ENCODE results near the gene GLRX3. TPM values are rescaled to one million over a fixed set of nuclear protein-coding genes. Genes with fewer than 3 reads are reported as not detected.

GLRX3 gene
- total and polyA plus RNA-seq, 7 experiments from 2014 or later = 30.1 to 74.7 (median 44.2) TPM

GRCh38 chr10:130135676-130136225 lies 440 bp upstream of the GLRX3 start:
- H3K27me3 ChIP-seq (ENCODE audit: control insufficient read depth in 2 of 2, insufficient read depth in 2 of 2, low read length in 2 of 2) = no peaks in the 10 kb centered on the region
- H3K27ac Mint-ChIP-seq = peak overlapping the region in 6 of 9 donors; percentile 12 to 89 (median 60)
- CTCF ChIA-PET = interaction anchor here (0.8 to 1.1 kb wide), 3 partner anchors 10 to 42 kb away, joined by 3 to 15 read pairs (median 3); partner anchors contain the start of gene C10orf143
- no peaks in the 10 kb centered on the region for H3K9me3 ChIP-seq (ENCODE audit: control insufficient read depth in 2 of 3, low read length in 3 of 3)
- intact Hi-C loops (cut with micrococcal nuclease) = loop anchor here (1.0 to 5.0 kb wide), 8 partner anchors 7 to 669 kb away; partner anchors contain the start of genes MGMT (in 2 of the 2) and C10orf143 (in 1 of the 2)
- ATAC-seq = peak; percentile 20
- H3K27me3 Mint-ChIP-seq = peaks cover 6 to 20% (median 12%) of the 10 kb centered on the region in 5 donors
- H3K4me1 Mint-ChIP-seq = peaks cover 24 to 44% (median 40%) of the 10 kb centered on the region in 7 donors
- H3K9me3 Mint-ChIP-seq = no peaks in the 10 kb centered on the region
- peak overlapping the region; percentile 86 for H3K27ac ChIP-seq (ENCODE audit: low read depth, low read length)
- peak in 1 of 9 donors; percentile 12 for DNase-seq
- peaks cover 0 to 5% (median 3%) of the 10 kb centered on the region in 5 donors for H3K36me3 Mint-ChIP-seq
- POLR2A ChIA-PET = interaction anchor here (1.0 to 4.0 kb wide), 6 partner anchors 17 to 1104 kb away, joined by 3 to 74 read pairs (median 4); partner anchors contain the start of genes C10orf143 and MGMT
- peak overlapping the region; percentile 68 to 95 (median 90) for H3K4me3 Mint-ChIP-seq
- H3K4me3 ChIP-seq (ENCODE audit: low read length) = peak overlapping the region; percentile 63
- H3K36me3 ChIP-seq (ENCODE audit: control insufficient read depth in 2 of 3, insufficient read depth in 3 of 3, low read length in 3 of 3) = no peaks in the 10 kb centered on the region
- peaks cover 20 to 25% of the 10 kb centered on the region in 2 donors for H3K4me1 ChIP-seq (ENCODE audit: control insufficient read depth in 2 of 2, insufficient read depth in 2 of 2, low read length in 2 of 2)

DNA sequence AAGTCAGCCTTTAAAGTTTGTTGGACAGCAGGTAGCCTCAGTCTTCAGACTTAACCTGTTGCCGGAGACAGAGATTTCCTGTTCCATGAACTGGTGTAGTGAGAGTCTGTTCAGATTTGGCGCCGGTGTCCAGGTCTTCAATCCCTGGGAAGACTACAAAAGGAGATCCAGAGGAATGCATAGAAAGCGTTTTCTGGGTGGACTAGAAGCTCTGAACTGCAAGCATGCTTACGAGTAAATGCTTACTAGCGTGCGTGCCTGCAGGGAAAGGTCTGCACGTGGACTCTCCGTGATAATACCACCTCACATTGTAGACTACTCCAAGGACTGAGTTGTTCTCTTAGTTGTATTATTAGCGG lies 878 bp downstream of the GLRX3 start:
- H3K4me3 ChIP-seq (ENCODE audit: low read length) = peak overlapping the region; percentile 63
- DNase-seq (no peak), ATAC-seq (no peak)
- peaks cover 29 to 56% (median 52%) of the 10 kb centered on the region in 7 donors for H3K4me1 Mint-ChIP-seq
- H3K27me3 ChIP-seq (ENCODE audit: control insufficient read depth in 2 of 2, insufficient read depth in 2 of 2, low read length in 2 of 2) = no peaks in the 10 kb centered on the region
- peaks cover 0 to 8% (median 4%) of the 10 kb centered on the region in 5 donors for H3K36me3 Mint-ChIP-seq
- no peaks in the 10 kb centered on the region for H3K9me3 ChIP-seq (ENCODE audit: control insufficient read depth in 2 of 3, low read length in 3 of 3)
- H3K9me3 Mint-ChIP-seq = no peaks in the 10 kb centered on the region
- POLR2A ChIA-PET = interaction anchor here (0.6 to 4.0 kb wide), 3 partner anchors 16 to 38 kb away, joined by 3 to 74 read pairs (median 3); partner anchors contain the start of gene C10orf143
- peak overlapping the region; percentile 86 for H3K27ac ChIP-seq (ENCODE audit: low read depth, low read length)
- peak overlapping the region; percentile 81 to 95 (median 88) for H3K4me3 Mint-ChIP-seq
- H3K27ac Mint-ChIP-seq = peak overlapping the region in 5 of 9 donors; percentile 52 to 86 (median 71)
- intact Hi-C loops (cut with micrococcal nuclease) = loop anchor here (2.0 to 5.0 kb wide), 4 partner anchors 34 to 670 kb away; partner anchors contain the start of gene MGMT (in 1 of the 2)
- H3K36me3 ChIP-seq (ENCODE audit: control insufficient read depth in 2 of 3, insufficient read depth in 3 of 3, low read length in 3 of 3) = no peaks in the 10 kb centered on the region
- CTCF ChIA-PET = no interaction called here
- H3K4me1 ChIP-seq (ENCODE audit: control insufficient read depth in 2 of 2, insufficient read depth in 2 of 2, low read length in 2 of 2) = peaks cover 29 to 39% of the 10 kb centered on the region in 2 donors
- peaks cover 0 to 10% (median 6%) of the 10 kb centered on the region in 5 donors for H3K27me3 Mint-ChIP-seq

GRCh38 chr10:130137659-130138478 lies 1.7 kb downstream of the GLRX3 start:
- H3K4me3 ChIP-seq (ENCODE audit: low read length) = peak overlapping the region; percentile 63
- no peaks in the 10 kb centered on the region for H3K27me3 ChIP-seq (ENCODE audit: control insufficient read depth in 2 of 2, insufficient read depth in 2 of 2, low read length in 2 of 2)
- peaks cover 37 to 64% (median 60%) of the 10 kb centered on the region in 7 donors for H3K4me1 Mint-ChIP-seq

DNA sequence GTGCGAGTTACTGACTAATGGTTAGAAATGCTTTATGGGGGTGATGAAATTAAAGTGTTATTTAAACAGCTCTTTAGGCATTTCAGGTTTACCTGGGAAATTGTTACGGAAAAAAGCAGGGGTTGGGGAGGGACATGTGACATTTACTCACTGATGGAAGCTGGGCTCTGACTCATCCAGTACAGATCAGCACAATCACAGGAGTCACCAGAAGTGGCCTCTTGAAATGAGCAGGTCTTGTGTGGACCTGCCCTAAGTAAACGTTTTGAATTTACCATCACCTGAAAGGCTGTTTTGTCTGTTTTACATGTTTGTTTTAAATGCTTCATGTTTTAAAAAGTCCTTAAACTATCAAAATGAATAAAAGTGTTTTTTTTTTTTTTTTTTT lies 2.3 kb downstream of the GLRX3 start:
- Mint-ChIP-seq H3K36me3 (peaks cover 0 to 15% (median 4%) of the 10 kb centered on the region in 5 donors), H3K27ac (peak overlapping the region in 1 of 9 donors; percentile 21), H3K9me3 (no peaks in the 10 kb centered on the region), H3K4me1 (peaks cover 41 to 70% (median 64%) of the 10 kb centered on the region in 7 donors), H3K4me3 (peak overlapping the region; percentile 81 to 95 (median 88)), H3K27me3 (peaks cover 0 to 8% (median 6%) of the 10 kb centered on the region in 5 donors)
- CTCF ChIA-PET = interaction anchor here (0.7 kb wide), 1 partner anchor 51 kb away, joined by 3 read pairs; no protein-coding TSS in a partner anchor
- intact Hi-C loops (cut with micrococcal nuclease) = loop anchor here in 1 of 2 donors (5.0 kb wide), 1 partner anchor 34 kb away; no protein-coding TSS in a partner anchor
- H3K4me3 ChIP-seq (ENCODE audit: low read length) = no peak overlapping the region
- H3K9me3 ChIP-seq (ENCODE audit: control insufficient read depth in 2 of 3, low read length in 3 of 3) = no peaks in the 10 kb centered on the region
- H3K27me3 ChIP-seq (ENCODE audit: control insufficient read depth in 2 of 2, insufficient read depth in 2 of 2, low read length in 2 of 2) = no peaks in the 10 kb centered on the region
- no peak for DNase-seq
- H3K4me1 ChIP-seq (ENCODE audit: control insufficient read depth in 2 of 2, insufficient read depth in 2 of 2, low read length in 2 of 2) = peaks cover 31 to 41% of the 10 kb centered on the region in 2 donors
- peaks cover 0 to 5% (median 0%) of the 10 kb centered on the region in 3 experiments for H3K36me3 ChIP-seq (ENCODE audit: control insufficient read depth in 2 of 3, insufficient read depth in 3 of 3, low read length in 3 of 3)
- no peak overlapping the region for H3K27ac ChIP-seq (ENCODE audit: low read depth, low read length)
- POLR2A ChIA-PET = interaction anchor here (0.7 to 4.0 kb wide), 2 partner anchors 8 to 28 kb away, joined by 3 to 74 read pairs; partner anchors contain the start of gene C10orf143
- ATAC-seq = no peak

More at GRCh38 chr10:130137659-130138478, 1.7 kb downstream of the GLRX3 start:
- peak overlapping the region in 5 of 9 donors; percentile 5 to 86 (median 56) for H3K27ac Mint-ChIP-seq
- peaks cover 0 to 8% (median 6%) of the 10 kb centered on the region in 5 donors for H3K27me3 Mint-ChIP-seq
- H3K9me3 ChIP-seq (ENCODE audit: control insufficient read depth in 2 of 3, low read length in 3 of 3) = no peaks in the 10 kb centered on the region
- peak overlapping the region; percentile 81 to 95 (median 88) for H3K4me3 Mint-ChIP-seq
- peaks cover 0 to 3% (median 0%) of the 10 kb centered on the region in 3 experiments for H3K36me3 ChIP-seq (ENCODE audit: control insufficient read depth in 2 of 3, insufficient read depth in 3 of 3, low read length in 3 of 3)
- intact Hi-C loops (cut with micrococcal nuclease) = loop anchor here (2.0 to 5.0 kb wide), 4 partner anchors 33 to 671 kb away; partner anchors contain the start of gene MGMT (in 1 of the 2)
- ATAC-seq (no peak), DNase-seq (no peak)
- no peak overlapping the region for H3K27ac ChIP-seq (ENCODE audit: low read depth, low read length)
- POLR2A ChIA-PET = interaction anchor here (0.6 to 4.0 kb wide), 3 partner anchors 9 to 39 kb away, joined by 3 to 74 read pairs (median 3); partner anchors contain the start of gene C10orf143
- CTCF ChIA-PET = interaction anchor here (0.7 kb wide), 1 partner anchor 52 kb away, joined by 3 read pairs; no protein-coding TSS in a partner anchor
- H3K36me3 Mint-ChIP-seq = peaks cover 0 to 15% (median 4%) of the 10 kb centered on the region in 5 donors
- H3K9me3 Mint-ChIP-seq = no peaks in the 10 kb centered on the region
- H3K4me1 ChIP-seq (ENCODE audit: control insufficient read depth in 2 of 2, insufficient read depth in 2 of 2, low read length in 2 of 2) = peaks cover 31 to 41% of the 10 kb centered on the region in 2 donors

GRCh38 chr10:130140425-130140824 lies 4.2 kb downstream of the GLRX3 start:
- POLR2A ChIA-PET = interaction anchor here (1.6 kb wide), 1 partner anchor 30 kb away, joined by 10 read pairs; the partner anchor contains the start of gene C10orf143
- H3K4me1 ChIP-seq (ENCODE audit: control insufficient read depth in 2 of 2, insufficient read depth in 2 of 2, low read length in 2 of 2) = peaks cover 31 to 41% of the 10 kb centered on the region in 2 donors
- Mint-ChIP-seq H3K27ac (no peak overlapping the region), H3K9me3 (no peaks in the 10 kb centered on the region), H3K36me3 (peaks cover 0 to 21% (median 6%) of the 10 kb centered on the region in 5 donors), H3K27me3 (no peaks in the 10 kb centered on the region), H3K4me3 (peak overlapping the region in 4 of 10 donors; percentile 7 to 36 (median 14)), H3K4me1 (peaks cover 36 to 73% (median 58%) of the 10 kb centered on the region in 7 donors)
- no peak for DNase-seq
- ATAC-seq = no peak
- no peak overlapping the region for H3K4me3 ChIP-seq (ENCODE audit: low read length)
- H3K27ac ChIP-seq (ENCODE audit: low read depth, low read length) = no peak overlapping the region
- H3K36me3 ChIP-seq (ENCODE audit: control insufficient read depth in 2 of 3, insufficient read depth in 3 of 3, low read length in 3 of 3) = peaks cover 0 to 5% (median 0%) of the 10 kb centered on the region in 3 experiments
- intact Hi-C loops (cut with micrococcal nuclease) = no loop called here
- H3K9me3 ChIP-seq (ENCODE audit: control insufficient read depth in 2 of 3, low read length in 3 of 3) = no peaks in the 10 kb centered on the region
- no peaks in the 10 kb centered on the region for H3K27me3 ChIP-seq (ENCODE audit: control insufficient read depth in 2 of 2, insufficient read depth in 2 of 2, low read length in 2 of 2)
- CTCF ChIA-PET = interaction anchor here (1.6 kb wide), 1 partner anchor 13 kb away, joined by 3 read pairs; no protein-coding TSS in a partner anchor

All from naive thymus-derived CD4-positive, alpha-beta T cell (primary cell).